GM19025 (cell line): Measurements from ENCODE around the gene MYH7.
"Not testable (repeated sequence)": the region's sequence is repeated elsewhere in the genome, so short reads cannot be mapped to it uniquely, and the experiment has no call there.

Experiments
- ATAC-seq: cut with Tn5 transposase; IDR thresholded peaks from one replicate; pipeline ENCODE4 v1.9.1; 2021; ENCODE audit warnings: mild to moderate bottlenecking, low read depth, moderate library complexity; ENCODE audit not compliant: unreplicated experiment

Gene MYH7

GRCh38 chr14:23431486-23431885 lies 4.0 kb downstream of the MYH7 start:
- ATAC-seq: no peak

DNA sequence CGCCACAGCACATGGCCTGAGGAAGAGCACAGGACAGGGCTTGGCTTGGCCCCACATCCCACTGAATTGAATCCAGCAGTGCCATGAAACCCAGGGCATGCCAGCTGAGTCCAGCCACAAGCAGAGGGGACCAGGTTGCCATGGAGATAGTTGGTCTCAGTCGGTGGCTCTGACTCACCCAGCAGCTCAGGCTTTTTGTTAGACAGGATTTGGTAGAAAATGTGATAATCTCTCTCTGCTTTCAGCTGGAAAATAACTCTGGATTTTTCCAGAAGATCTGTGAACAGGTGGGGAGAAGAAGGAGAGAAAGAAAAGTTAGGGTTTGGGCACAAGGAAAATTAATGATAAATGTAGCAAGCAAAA lies 4.8 kb downstream of the MYH7 start:
- ATAC-seq: no peak

DNA sequence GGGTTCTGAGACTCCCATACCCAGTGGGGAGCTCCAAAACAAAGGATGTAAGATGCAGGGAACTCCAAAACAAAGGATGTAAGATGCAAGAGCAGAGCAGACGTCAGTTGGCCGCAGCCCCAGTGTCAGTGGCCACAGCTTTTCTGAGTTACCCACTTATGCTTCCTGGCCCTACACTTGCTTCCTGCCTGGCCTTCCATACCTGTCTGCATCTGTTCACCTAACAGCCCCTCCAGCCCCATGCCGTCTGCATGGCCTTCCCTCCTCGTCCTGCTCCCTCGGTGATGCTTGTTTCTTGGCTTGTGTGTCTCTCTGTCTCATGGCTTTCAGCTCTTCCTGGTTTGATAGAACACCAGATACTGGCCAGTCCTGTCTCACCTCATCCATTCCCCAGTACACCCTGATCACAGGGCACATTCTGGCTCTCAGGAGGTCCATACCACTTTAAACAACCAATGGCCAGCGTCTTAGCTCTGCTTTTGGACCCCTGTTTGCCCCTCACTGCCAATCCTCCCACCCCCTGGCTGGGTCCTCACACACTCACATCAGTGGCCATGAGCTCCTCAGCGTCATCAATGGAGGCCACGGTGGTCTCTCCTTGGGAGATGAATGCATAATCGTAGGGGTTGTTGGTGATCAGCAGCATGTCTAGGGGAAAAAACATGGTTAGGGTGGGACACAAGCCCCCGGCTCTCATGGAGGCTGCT lies 5.3 kb downstream of the MYH7 start:
- ATAC-seq: no peak

DNA sequence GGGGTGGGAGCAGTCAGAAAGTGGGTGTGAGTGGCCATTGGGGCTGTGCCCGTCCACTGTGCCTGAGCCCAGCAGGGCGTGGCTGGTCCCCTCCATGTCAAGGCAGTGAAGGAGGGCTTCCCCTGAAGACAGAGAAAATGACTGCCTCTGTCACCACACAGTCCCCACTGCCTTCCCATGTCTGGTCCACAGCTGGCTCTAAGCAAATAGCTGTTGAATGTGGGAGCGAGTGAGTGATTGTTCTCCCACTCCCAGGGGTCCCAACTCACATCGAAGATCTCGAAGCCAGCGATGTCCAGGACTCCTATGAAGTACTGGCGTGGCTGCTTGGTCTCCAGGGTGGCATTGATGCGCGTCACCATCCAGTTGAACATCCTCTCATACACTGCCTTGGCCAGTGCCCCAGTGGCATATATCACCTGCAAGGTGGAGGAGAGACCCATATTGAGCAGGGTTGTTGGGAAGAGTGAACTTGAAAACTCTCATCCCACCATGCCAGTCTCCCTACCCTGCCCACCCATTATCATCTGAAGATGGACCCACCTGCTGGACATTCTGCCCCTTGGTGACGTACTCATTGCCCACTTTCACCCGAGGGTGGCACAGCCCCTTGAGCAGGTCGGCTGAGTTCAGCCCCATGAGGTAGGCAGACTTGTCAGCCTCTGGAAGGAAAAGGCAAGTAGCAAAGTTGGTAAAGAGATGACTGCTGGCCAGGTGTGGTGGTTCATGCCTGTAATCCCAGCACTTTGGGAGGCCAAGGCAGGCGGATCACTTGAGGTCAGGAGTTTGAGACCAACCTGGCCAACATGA lies 6.6 kb downstream of the MYH7 start:
- no peak for ATAC-seq

GRCh38 chr14:23425798-23426197 lies 9.7 kb downstream of the MYH7 start:
- not testable (repeated sequence) for ATAC-seq

- no peak for ATAC-seq
These were observed 10.3 kb downstream of the MYH7 start for GRCh38 chr14:23425169-23425568.

GRCh38 chr14:23423657-23424056 lies 11.8 kb downstream of the MYH7 start:
- no peak for ATAC-seq

- ATAC-seq: no peak
These were observed 13.9 kb downstream of the MYH7 start for GRCh38 chr14:23421594-23421993.

GRCh38 chr14:23419646-23420045 lies 15.8 kb downstream of the MYH7 start:
- not testable (repeated sequence) for ATAC-seq

DNA sequence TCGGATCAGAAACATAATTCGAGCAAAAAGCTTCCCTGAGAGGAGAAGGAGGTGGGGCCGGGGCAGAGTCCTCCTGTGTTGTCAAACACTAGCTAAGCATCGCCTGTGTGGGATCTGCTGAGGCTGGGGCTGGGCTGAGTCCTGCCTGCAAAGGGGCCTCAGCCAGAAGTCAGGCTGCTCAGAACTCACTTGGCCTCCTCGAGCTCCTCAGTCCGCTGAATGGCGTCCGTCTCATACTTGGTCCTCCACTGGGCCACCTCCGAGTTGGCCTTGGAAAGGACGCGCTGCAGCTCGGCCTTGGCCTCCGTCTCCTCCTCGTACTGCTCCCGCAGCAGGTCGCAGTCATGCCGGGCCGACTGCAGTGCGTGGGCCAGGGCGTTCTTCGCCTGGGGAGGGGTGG lies 17.4 kb downstream of the MYH7 start:
- ATAC-seq: no peak

GRCh38 chr14:23417269-23417668 lies 18.2 kb downstream of the MYH7 start:
- not testable (repeated sequence) for ATAC-seq

DNA sequence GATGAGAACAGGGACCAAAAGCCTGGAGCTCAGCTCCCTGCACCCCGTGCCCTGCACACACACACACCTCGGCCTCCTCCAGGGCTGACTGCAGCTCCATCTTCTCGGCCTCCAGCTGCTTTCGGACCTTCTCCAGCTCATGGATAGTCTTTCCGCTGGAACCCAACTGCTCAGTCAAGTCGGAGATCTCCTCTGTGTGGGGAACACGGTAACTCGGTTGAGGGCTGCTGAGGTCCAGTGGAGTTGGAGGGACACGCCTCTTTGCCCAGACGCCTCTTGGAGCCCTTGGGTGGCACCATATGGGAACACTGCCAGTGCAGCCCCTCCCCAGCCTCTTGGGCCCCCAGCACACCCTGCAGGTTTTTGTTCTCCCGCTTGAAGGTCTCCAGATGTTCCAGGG lies 18.7 kb downstream of the MYH7 start:
- ATAC-seq: no peak

- no peak for ATAC-seq
These were observed 19.4 kb downstream of the MYH7 start for GRCh38 chr14:23415821-23416778.

GRCh38 chr14:23414906-23415820 lies 20.3 kb downstream of the MYH7 start:
- ATAC-seq: no peak

DNA sequence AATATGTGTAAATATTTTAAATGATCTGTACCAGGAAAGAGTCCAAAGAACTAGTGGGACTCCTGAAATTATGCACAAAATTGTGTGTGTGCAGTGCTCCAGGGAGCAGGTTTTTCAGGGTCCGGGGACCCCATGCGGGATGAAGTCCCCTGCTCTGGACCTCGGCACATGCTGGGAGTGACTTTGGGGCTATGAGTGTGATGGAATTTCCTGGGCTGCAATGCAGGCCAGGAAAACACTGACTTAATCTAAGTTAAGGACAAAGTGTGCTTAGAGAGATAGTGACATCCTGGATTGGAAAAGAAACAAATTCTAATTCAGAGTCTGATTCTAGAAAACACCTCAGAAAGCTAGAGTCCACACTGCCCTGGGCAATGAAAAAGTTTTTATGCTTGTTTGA lies 21.2 kb downstream of the MYH7 start:
- no peak for ATAC-seq

DNA sequence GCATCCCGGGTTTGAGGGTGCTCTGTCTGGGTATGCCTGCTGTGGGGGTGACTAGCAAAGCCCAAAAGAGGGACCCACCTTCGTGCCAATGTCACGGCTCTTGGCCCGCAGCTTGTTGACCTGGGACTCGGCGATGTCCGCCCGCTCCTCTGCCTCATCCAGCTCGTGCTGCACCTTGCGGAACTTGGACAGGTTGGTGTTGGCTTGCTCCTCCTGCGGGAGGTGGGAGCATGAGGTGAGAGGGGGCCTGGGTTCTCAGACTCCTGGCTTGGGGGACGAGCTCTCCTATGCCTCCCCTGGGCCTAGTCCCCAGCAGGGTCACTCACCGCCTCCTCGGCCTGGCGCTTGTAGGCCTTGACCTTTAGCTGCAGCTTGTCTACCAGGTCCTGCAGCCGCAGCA lies 21.8 kb downstream of the MYH7 start:
- no peak for ATAC-seq

DNA sequence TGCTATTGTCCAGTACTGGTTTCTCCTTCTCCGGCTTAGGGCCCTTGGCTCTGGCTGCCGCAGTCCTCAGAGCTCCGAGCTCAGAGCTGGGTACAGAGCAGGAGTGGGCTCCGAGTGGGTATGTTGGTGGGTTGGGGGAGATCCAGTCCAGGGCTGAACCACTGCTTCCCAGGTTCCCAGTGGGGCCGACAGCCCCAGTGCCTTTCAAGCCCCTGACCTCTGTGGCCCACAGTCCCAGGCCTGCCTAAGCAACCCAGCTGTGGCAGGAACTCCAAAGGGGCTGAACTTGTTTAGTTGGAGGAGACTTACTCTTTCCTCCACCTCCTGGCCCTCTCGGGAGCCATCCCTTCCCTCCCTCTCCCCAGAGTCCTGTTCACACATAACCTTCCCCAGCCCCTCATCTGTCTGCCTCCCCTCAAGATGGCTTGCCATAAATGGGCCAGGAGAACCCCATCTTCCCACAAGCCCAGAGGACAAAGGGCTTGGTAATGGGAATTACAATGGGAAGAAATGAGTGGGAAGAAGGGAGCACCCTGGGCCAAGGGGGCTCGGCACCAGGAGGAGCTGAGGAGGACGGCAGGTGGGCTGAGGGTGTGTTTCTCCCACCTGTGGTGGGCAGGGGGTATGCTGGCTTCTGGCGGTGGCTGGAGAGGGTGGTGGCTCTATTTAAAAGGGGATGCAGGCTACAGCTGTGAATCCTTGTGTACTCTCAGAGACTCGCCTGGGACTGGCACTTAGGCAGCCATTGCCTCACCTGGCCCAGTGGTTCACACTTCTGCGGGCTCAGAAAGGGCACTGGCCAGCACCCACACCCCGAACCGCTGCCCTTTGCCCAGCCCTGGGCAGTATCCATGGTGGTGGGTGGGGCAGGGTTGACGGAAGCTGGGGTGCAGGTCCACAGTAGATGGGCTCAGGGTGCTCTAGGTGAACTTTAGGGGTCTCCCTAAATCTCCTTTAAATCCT lies 23.6 kb downstream of the MYH7 start:
- ATAC-seq: no peak

DNA sequence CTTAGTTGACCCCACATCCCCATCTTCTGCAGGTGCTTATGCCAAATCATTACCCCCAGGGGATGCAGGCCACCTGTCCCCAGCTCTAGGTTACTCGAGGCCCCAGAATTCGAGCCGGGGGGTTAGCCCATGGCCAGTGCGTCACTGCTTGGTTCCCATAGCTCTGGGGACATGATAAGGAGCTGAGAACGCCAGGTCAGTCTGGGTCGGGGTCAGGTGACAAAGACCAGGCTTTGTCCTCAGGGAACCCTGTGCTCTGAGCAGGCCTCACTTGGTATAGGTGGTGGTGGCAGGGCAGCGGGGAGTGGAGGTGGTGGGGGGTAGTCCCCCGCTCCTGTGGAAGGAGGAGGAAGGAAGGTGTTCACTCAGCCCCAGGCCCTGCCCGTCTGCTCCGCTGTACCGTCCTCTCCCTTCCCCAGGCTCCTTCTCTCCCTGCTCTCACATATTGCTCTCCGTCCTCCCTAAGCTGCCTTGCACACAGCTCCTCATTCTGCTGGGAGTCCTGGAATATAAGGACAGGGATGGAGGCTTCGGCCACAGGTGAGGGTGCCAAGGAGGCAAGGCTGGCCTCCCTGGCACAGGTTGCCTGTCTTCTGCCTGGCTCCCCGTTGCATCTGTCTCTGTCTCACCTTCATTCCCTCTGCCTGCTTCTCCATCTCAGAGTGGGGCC lies 25.4 kb downstream of the MYH7 start:
- no peak for ATAC-seq
